Breast epithelium (tissue), 4 donors: ENCODE results near the gene TTLL12. TPM values are rescaled to one million over a fixed set of nuclear protein-coding genes. Genes with fewer than 3 reads are reported as not detected.

ENCODE experiments used
- DNase-seq, 2 donors: peaks; one replicate each; pipeline ENCODE4 v3.0.0-alpha.2; 2019; ENCODE audit warnings: low spot score in 2 of 2
- H3K27ac ChIP-seq, 2 donors: fragments of 200-600 bp; sonication (generic) in 1 of 2; one replicate each; pipeline ENCODE4 v1.5.1; 2016 to 2019; ENCODE audit warnings: mild to moderate bottlenecking in 1 of 2
- H3K27me3 ChIP-seq, 2 donors: fragments of 200-600 bp; sonication (generic) in 1 of 2; one replicate each; pipeline versions ENCODE4 v1.5.1 to v1.6.0; 2017 to 2019; ENCODE audit warnings: control low read depth in 1 of 2, mild to moderate bottlenecking in 1 of 2
- H3K36me3 ChIP-seq: fragments of 200-600 bp; one replicate; pipeline ENCODE4 v1.5.1; 2019
- H3K4me1 ChIP-seq, 2 donors: fragments of 200-600 bp; sonication (generic); one replicate each; pipeline ENCODE4 v1.5.1; 2016 to 2019; ENCODE audit warnings: control low read depth in 1 of 2
- H3K4me3 ChIP-seq, 3 donors: fragments of 200-600 bp; sonication (generic); 1 replicate in 2 of 3; 2 replicates in 1 of 3; pipeline ENCODE4 v1.5.1; 2016 to 2019; ENCODE audit warnings: mild to moderate bottlenecking in 3 of 3, moderate library complexity in 2 of 3
- H3K9me3 ChIP-seq, 2 donors: fragments of 200-600 bp; sonication (generic) in 1 of 2; one replicate each; pipeline ENCODE4 v1.5.1; 2016 to 2019; ENCODE audit warnings: control low read depth in 1 of 2
- POLR2A ChIP-seq: fragments of 450-650 bp; IDR thresholded peaks from one replicate; pipeline ENCODE4 v1.6.1; 2016; ENCODE audit warnings: antibody characterized with exemption, mild to moderate bottlenecking, moderate library complexity
- POLR2AphosphoS5 ChIP-seq, 3 donors: sonication (generic); formaldehyde crosslinking; IDR thresholded peaks; one replicate each; pipeline ENCODE4 v1.6.1; 2017; ENCODE audit warnings: antibody characterized with exemption in 3 of 3
- intact Hi-C: fragments of 100-400 bp; cut with DNase I; formaldehyde crosslinking; loops from one replicate; pipeline ENCODE4 v1.15.1; 2023; ENCODE audit warnings: low total_unique reads
- total RNA-seq, 3 donors: library from RNA; depleted of rRNA; stranded (reverse); fragments of >200 nt; gene quantifications; one replicate each; pipeline ENCODE4 v1.1.0, GENCODE V29; 2016
- TF ChIP-seq, protein P1 (sequence below), 3 donors: fragments of 450-650 bp; IDR thresholded peaks; one replicate each; pipeline ENCODE4 v1.5.1; 2016 to 2017; ENCODE audit warnings: antibody characterized with exemption in 3 of 3, mild to moderate bottlenecking in 3 of 3, moderate library complexity in 3 of 3

TTLL12 gene
- total RNA-seq, 3 donors from 2014 or later = 25.9 to 36.0 (median 31.4) TPM

DNA sequence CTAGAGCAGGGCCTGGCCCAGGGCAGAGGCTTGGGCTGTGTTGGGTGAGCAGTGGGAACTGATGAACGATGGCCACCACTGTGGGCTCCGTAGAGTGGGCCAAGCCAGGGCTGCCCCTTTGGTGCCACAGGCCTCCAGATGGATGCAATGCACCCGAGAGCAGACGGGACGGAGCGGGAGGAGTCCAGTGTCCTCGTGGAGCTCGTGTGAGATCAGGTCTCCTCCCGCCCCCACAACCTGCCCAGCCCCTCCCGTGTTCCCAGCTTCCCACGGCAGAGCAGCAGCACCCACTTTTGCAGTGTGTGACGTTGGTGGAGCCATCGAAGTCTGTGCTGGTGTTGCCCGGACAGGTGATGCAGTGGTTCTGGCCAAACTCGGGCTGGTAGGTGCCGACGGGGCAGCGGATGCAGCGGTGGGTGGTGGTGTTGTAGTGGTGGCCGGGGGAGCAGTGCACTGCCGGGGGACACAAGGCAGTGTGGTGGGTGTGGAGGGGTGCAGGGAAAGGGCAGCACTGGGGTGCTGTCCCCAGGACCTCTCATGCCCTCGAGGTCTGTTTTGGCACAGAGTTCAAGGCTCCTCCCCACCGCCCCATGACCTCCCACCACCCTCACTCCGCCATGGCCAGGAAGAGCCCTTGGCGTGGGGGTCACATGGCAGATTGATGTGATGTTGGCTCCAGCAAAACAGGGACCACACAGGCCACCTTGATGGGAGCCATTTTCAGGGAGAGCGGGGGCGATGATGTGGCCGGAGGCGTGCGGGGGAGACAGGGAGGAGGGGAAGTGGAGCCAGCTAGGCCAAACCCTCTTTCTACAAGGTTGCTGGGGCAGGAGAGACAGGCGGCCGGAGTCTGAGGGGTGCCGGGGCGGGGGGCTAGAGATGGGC lies 23.9 kb upstream of the TTLL12 start:
- Histone ChIP-seq H3K36me3 (no peaks in the 10 kb centered on the region), H3K4me3 (no peak overlapping the region), H3K27ac (no peak overlapping the region), H3K4me1 (no peaks in the 10 kb centered on the region), H3K27me3 (no peaks in the 10 kb centered on the region), H3K9me3 (no peaks in the 10 kb centered on the region)
- no peak for DNase-seq
- intact Hi-C loops = no loop called here
- TF ChIP-seq, protein P1, sequence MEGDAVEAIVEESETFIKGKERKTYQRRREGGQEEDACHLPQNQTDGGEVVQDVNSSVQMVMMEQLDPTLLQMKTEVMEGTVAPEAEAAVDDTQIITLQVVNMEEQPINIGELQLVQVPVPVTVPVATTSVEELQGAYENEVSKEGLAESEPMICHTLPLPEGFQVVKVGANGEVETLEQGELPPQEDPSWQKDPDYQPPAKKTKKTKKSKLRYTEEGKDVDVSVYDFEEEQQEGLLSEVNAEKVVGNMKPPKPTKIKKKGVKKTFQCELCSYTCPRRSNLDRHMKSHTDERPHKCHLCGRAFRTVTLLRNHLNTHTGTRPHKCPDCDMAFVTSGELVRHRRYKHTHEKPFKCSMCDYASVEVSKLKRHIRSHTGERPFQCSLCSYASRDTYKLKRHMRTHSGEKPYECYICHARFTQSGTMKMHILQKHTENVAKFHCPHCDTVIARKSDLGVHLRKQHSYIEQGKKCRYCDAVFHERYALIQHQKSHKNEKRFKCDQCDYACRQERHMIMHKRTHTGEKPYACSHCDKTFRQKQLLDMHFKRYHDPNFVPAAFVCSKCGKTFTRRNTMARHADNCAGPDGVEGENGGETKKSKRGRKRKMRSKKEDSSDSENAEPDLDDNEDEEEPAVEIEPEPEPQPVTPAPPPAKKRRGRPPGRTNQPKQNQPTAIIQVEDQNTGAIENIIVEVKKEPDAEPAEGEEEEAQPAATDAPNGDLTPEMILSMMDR (IDR thresholded peaks at IDR 0.05) = no peak
- no peak for TF ChIP-seq POLR2AphosphoS5 (IDR thresholded peaks at IDR 0.05)
- TF ChIP-seq POLR2A = no peak

GRCh38 chr22:43209971-43210370 lies 23.0 kb upstream of the TTLL12 start:
- no peak for DNase-seq
- TF ChIP-seq POLR2AphosphoS5 (IDR thresholded peaks at IDR 0.05) (no peak), POLR2A (no peak)
- TF ChIP-seq, protein P1 (IDR thresholded peaks at IDR 0.05) = no peak
- no peaks in the 10 kb centered on the region for H3K36me3 ChIP-seq
- H3K9me3 ChIP-seq = no peaks in the 10 kb centered on the region
- no peaks in the 10 kb centered on the region for H3K4me1 ChIP-seq
- no peaks in the 10 kb centered on the region for H3K27me3 ChIP-seq
- H3K4me3 ChIP-seq = no peak overlapping the region
- H3K27ac ChIP-seq = no peak overlapping the region
- intact Hi-C loops = no loop called here

- Histone ChIP-seq H3K27me3 (no peaks in the 10 kb centered on the region), H3K4me3 (no peak overlapping the region), H3K9me3 (no peaks in the 10 kb centered on the region), H3K27ac (no peak overlapping the region), H3K36me3 (no peaks in the 10 kb centered on the region), H3K4me1 (no peaks in the 10 kb centered on the region)
- TF ChIP-seq, protein P1 (IDR thresholded peaks at IDR 0.05) = no peak
- TF ChIP-seq POLR2AphosphoS5 (IDR thresholded peaks at IDR 0.05) (no peak), POLR2A (no peak)
- no peak for DNase-seq
- intact Hi-C loops = no loop called here
Observed at GRCh38 chr22:43209523-43209890, 22.6 kb upstream of the TTLL12 start.

DNA sequence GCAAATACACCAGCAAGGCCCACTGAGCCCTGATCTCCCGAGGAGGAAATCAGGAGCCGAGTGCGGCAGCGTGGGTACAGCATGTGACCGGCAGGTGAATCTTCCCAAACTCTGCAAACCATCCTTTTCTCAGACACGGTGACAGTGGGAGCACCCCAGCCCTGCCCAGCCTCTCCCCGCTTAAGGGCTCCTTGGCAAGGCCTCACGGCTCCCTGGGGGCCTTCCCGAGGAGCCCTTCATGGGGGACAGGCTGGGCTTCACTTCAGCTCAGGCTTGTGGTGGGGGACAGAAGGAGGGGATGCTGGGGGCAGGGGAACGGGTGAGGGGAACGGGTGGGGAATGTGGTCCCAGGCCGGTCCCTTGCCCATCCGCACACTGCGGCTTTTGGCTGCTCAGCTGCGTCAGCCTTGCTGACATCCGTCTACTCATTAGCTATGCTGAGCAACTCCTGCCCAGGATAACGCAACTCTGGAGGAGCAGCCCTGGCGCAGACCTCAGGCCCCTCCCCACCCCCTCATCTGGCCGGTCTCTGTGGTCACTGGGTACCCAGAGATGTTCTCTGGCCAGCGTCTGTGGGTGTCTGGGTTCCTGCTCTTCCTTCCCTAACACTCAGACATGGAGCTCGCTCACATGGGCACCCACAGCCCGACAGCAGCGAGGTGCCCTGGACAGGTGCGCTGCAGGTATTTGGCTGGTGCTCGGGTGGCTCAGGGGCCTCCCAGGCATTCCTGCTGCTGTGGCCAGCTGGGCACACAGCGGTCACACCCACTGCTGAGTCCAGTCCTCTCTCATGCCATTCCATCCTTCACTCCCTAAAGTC lies 22.0 kb upstream of the TTLL12 start:
- TF ChIP-seq, protein P1 (IDR thresholded peaks at IDR 0.05) = no peak
- TF ChIP-seq POLR2A (no peak), POLR2AphosphoS5 (IDR thresholded peaks at IDR 0.05) (no peak)
- no peaks in the 10 kb centered on the region for H3K27me3 ChIP-seq
- no peak for DNase-seq
- H3K4me1 ChIP-seq = no peaks in the 10 kb centered on the region
- H3K27ac ChIP-seq = no peak overlapping the region
- no peak overlapping the region for H3K4me3 ChIP-seq
- H3K36me3 ChIP-seq = no peaks in the 10 kb centered on the region
- H3K9me3 ChIP-seq = no peaks in the 10 kb centered on the region
- intact Hi-C loops = no loop called here
